SK-N-SH (cell line): ENCODE data around the gene PREB. TPM values are rescaled to one million over a fixed set of nuclear protein-coding genes. Genes with fewer than 3 reads are reported as not detected.

ENCODE experiments used
- CTCF ChIA-PET: fragments of 300-600, 350-600 bp; formaldehyde crosslinking; extraction: SDS; loops from one replicate; lab custom pipeline; 2021; lab: Yijun Ruan, JAX
- POLR2A ChIA-PET: fragments of 350-600 bp; sonication (Branson Sonifier 250); formaldehyde crosslinking; extraction: SDS; loops from one replicate; lab custom pipeline; 2020; ENCODE audit warnings: antibody characterized with exemption, inconsistent platforms; lab: Yijun Ruan, JAX
- DNase-seq: peaks from one replicate; pipeline ENCODE4 v3.0.0; 2012
- H2AFZ ChIP-seq: fragments of 200-600 bp; sonication (generic); 2 replicates; pipeline ENCODE4 v1.8.1; 2016; ENCODE audit warnings: antibody characterized with exemption, mild to moderate bottlenecking, low read depth
- H3F3A ChIP-seq: fragments of 200-600 bp; sonication (generic); replicated peaks from 2 replicates; pipeline ENCODE3; 2016; ENCODE audit warnings: antibody characterized with exemption, mild to moderate bottlenecking; ENCODE audit not compliant: insufficient read depth
- H3K27ac ChIP-seq, 2 experiments: fragments of 200-500 bp in 1 of 2; fragments of 200-600 bp in 1 of 2; sonication (Bioruptor generic) in 1 of 2; sonication (generic), shearing (Covaris generic) in 1 of 2; 2 replicates each; pipeline versions ENCODE4 v1.5.1 to v1.6.1; 2014 to 2016; ENCODE audit warnings: low read depth in 2 of 2, inconsistent platforms in 1 of 2, low read length in 1 of 2, mild to moderate bottlenecking in 1 of 2, mixed read lengths in 1 of 2
- H3K27me3 ChIP-seq: fragments of 200-600 bp; sonication (generic), shearing (Covaris generic); 2 replicates; pipeline ENCODE4 v1.6.1; 2016; ENCODE audit warnings: mixed run types; ENCODE audit not compliant: insufficient read depth
- H3K36me3 ChIP-seq, 2 experiments: fragments of 200-500 bp in 1 of 2; fragments of 200-600 bp in 1 of 2; sonication (Bioruptor generic) in 1 of 2; sonication (generic) in 1 of 2; replicated peaks in 1 of 2; 2 replicates each; pipeline versions ENCODE3 to v1.5.1; 2014 to 2016; ENCODE audit warnings: low read length in 1 of 2, mild to moderate bottlenecking in 1 of 2; ENCODE audit not compliant: insufficient read depth in 2 of 2, control insufficient read depth in 1 of 2
- H3K4me1 ChIP-seq, 2 experiments: fragments of 200-500 bp in 1 of 2; fragments of 200-600 bp in 1 of 2; sonication (Bioruptor generic) in 1 of 2; sonication (generic), shearing (Covaris generic) in 1 of 2; 2 replicates each; pipeline versions ENCODE4 v1.5.1 to v1.6.1; 2014 to 2016; ENCODE audit warnings: low read depth in 1 of 2, low read length in 1 of 2, mixed run types in 1 of 2; ENCODE audit not compliant: insufficient read depth in 2 of 2, control insufficient read depth in 1 of 2
- H3K4me2 ChIP-seq: fragments of 200-600 bp; sonication (generic), shearing (Covaris generic); 2 replicates; pipeline ENCODE4 v1.6.1; 2017; ENCODE audit warnings: mixed run types
- H3K4me3 ChIP-seq, 2 experiments: fragments of 200-500 bp in 1 of 2; fragments of 200-600 bp in 1 of 2; sonication (Bioruptor generic) in 1 of 2; sonication (generic), shearing (Covaris generic) in 1 of 2; 2 replicates each; pipeline versions ENCODE4 v1.5.1 to v1.8.1; 2014 to 2016; ENCODE audit warnings: low read depth in 2 of 2, inconsistent platforms in 1 of 2, low read length in 1 of 2, mild to moderate bottlenecking in 1 of 2, mixed read lengths in 1 of 2, moderate library complexity in 1 of 2
- H3K79me2 ChIP-seq: fragments of 200-600 bp; sonication (generic); 2 replicates; pipeline ENCODE4 v1.8.1; 2017; ENCODE audit warnings: mild to moderate bottlenecking; ENCODE audit not compliant: insufficient read depth
- H3K9ac ChIP-seq: fragments of 200-600 bp; sonication (generic); 2 replicates; pipeline ENCODE4 v1.6.1; 2017; ENCODE audit warnings: mixed run types
- H3K9me2 ChIP-seq: fragments of 200-600 bp; sonication (generic); 2 replicates; pipeline ENCODE4 v1.6.1; 2017; ENCODE audit warnings: mixed run types
- H3K9me3 ChIP-seq: fragments of 200-600 bp; sonication (generic); 2 replicates; pipeline ENCODE4 v1.6.1; 2017; ENCODE audit warnings: mixed run types, mild to moderate bottlenecking, moderate library complexity
- H4K20me1 ChIP-seq: fragments of 200-600 bp; sonication (generic); 2 replicates; pipeline ENCODE4 v1.6.1; 2017; ENCODE audit warnings: mild to moderate bottlenecking, mixed run types; ENCODE audit not compliant: insufficient read depth
- EP300 ChIP-seq, 2 experiments: IDR thresholded peaks; 2 replicates each; pipeline versions ENCODE4 v1.4.0 to v1.6.1; 2012; ENCODE audit warnings: borderline replicate concordance in 1 of 2, low read depth in 1 of 2, low read length in 1 of 2
- EZH2phosphoT487 ChIP-seq: fragments of 200-600 bp; sonication (generic); IDR thresholded peaks from 2 replicates; pipeline ENCODE4 v1.6.1; 2017; ENCODE audit warnings: low read depth, mixed run types, mild to moderate bottlenecking, antibody characterized with exemption, moderate library complexity, borderline replicate concordance
- FOXJ3 ChIP-seq: sonication (generic); formaldehyde crosslinking; IDR thresholded peaks from 2 replicates; pipeline ENCODE4 v1.5.1; 2020; ENCODE audit warnings: mild to moderate bottlenecking, missing genetic modification reagents
- RAD21 ChIP-seq: IDR thresholded peaks from 2 replicates; pipeline ENCODE4 v1.6.1; 2012; ENCODE audit warnings: mild to moderate bottlenecking, low read length
- SMC3 ChIP-seq: IDR thresholded peaks from 2 replicates; pipeline ENCODE4 v1.6.1; 2012; ENCODE audit warnings: low read depth, low read length, improper control_type of control experiment
- TAF1 ChIP-seq: IDR thresholded peaks from 2 replicates; pipeline ENCODE4 v1.6.1; 2012; ENCODE audit warnings: low read depth, mild to moderate bottlenecking, low read length, moderate library complexity, borderline replicate concordance
- YY1 ChIP-seq: IDR thresholded peaks from 2 replicates; pipeline ENCODE4 v1.4.0; 2012; ENCODE audit warnings: low read depth, mild to moderate bottlenecking
- WGBS: methylation state at CpG from one replicate; pipeline ENCODE4 v1.1.6; 2017; ENCODE audit warnings: low lambda C conversion rate; 5-methylcytosine and 5-hydroxymethylcytosine counted together
- polyA plus RNA-seq, 3 experiments: library from polyadenylated mRNA; depleted of rRNA; stranded (reverse); fragments of >200 nt; gene quantifications; 2 replicates each; pipeline ENCODE4 v1.2.3, GENCODE V29; 2012
- TF ChIP-seq, protein P1 (sequence below): IDR thresholded peaks from 2 replicates; pipeline ENCODE4 v1.4.0; 2012; ENCODE audit warnings: low read depth, borderline replicate concordance
- TF ChIP-seq, protein P2 (sequence below): IDR thresholded peaks from 2 replicates; pipeline ENCODE4 v1.4.0; 2012; ENCODE audit warnings: low read depth, borderline replicate concordance

PREB gene
- polyA plus RNA-seq, 1 of the 3 experiments (the other 2 are of a cell fraction): 47.9 TPM

DNA sequence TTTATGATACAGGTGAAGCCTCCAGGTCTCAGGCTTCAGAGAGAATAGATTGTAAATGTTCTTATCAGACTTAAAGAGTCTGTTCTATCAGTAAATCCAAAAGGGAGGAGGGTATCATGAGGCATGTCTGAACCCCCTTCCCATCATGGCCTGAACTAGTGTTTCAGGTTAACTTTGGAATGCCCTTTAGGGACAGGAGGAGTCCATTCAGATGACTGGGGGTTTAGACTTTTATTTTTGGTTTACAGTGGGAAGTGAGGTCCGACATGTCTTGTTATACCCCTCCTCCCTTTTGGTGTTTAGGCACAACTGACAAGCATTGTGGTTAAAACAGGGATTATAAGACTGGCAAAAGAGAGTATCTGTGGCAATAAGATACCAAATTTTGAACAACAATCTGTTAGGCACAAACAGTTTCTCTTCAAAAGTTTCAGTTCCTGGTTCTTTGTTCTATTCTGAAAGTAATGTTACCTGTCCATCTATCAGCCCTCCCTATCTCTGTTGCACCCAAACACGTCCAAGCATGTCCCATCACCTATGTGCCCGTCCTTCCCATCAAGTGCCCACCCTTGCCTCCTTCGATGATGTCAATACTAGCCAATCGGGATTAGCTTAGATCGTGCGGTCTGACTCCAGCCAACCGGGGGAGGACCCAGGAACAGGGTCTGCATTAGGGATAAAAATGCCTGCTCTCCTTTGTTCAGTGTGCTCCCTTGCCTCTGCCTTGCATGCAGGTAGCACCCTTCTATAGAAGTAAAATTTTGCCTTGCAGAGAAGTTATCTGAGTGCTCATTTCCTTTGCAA lies 30.7 kb upstream of the PREB start (continued):
- TF ChIP-seq EZH2phosphoT487: no peak
- TF ChIP-seq EP300 (IDR thresholded peaks at IDR 0.05; ENCODE audit: borderline replicate concordance in 1 of 2, low read depth in 1 of 2, low read length in 1 of 2): no peak

DNA sequence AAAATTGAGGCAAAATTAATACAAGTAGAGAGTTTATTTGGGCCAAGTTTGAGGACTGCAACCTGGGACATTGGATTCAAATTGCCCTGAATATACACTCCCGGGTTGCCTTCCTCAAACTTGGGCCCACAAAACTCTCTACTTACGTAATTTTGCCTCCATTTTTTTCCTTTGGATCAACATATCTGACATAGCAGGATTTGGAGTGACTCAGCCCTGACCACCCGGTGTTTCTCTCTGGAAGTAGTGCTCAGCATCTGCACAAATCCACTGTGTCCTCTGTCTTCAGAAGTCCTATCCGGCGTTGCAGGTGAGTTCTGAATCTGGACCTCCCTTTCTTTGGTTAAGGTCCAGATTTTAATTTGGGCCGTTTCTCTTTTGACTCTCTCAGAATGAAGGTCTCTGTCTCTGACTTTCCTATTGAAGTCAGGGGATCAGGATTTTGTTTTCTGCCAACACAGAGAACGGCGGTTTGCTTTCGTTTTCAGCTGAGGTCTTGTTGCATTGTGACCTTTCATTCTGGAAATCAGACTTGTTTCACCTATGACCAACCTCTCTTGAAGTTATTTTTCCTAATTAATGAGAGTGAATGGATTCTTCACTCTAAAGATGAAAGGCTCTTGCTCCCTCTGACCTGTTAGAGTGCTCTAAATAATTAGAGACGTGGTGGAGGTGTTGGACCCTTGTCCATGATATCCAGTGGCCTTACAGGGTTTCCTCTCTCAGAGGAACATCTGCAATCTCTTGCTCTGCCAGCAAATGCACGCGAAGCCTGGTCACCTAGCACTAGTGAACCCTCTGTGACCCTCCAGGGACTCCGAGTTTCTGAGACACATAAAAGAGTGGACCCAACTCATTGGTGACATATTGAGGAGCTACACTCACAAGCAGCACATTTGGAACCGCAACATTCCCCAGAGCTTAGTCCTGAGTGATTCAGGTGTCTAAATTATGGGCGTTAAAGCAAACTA lies 28.0 kb upstream of the PREB start:
- Histone ChIP-seq H3K79me2 (no peaks in the 10 kb centered on the region), H3K4me1 (no peaks in the 10 kb centered on the region), H3K36me3 (no peaks in the 10 kb centered on the region), H2AFZ (no peak overlapping the region), H3F3A (no peaks in the 10 kb centered on the region), H3K9me2 (no peaks in the 10 kb centered on the region), H3K27me3 (no peaks in the 10 kb centered on the region), H3K4me3 (no peak overlapping the region), H3K27ac (no peak overlapping the region), H3K4me2 (no peak overlapping the region), H3K9ac (no peak overlapping the region), H3K9me3 (no peaks in the 10 kb centered on the region), H4K20me1 (no peaks in the 10 kb centered on the region)
- POLR2A ChIA-PET: no interaction called here
- 75% methylated on average over 15 of the region's 15 CpGs for WGBS
- no peak for DNase-seq
- CTCF ChIA-PET: interaction anchor here (0.6 to 6.9 kb wide), 3 partner anchors 8 to 117 kb away, joined by 4 to 58 read pairs (median 21); no protein-coding TSS in a partner anchor
- TF ChIP-seq FOXJ3 (CRISPR knock-in tag) (no peak), EZH2phosphoT487 (no peak), YY1 (no peak), RAD21 (no peak), TAF1 (no peak), SMC3 (no peak)
- TF ChIP-seq, protein P1, sequence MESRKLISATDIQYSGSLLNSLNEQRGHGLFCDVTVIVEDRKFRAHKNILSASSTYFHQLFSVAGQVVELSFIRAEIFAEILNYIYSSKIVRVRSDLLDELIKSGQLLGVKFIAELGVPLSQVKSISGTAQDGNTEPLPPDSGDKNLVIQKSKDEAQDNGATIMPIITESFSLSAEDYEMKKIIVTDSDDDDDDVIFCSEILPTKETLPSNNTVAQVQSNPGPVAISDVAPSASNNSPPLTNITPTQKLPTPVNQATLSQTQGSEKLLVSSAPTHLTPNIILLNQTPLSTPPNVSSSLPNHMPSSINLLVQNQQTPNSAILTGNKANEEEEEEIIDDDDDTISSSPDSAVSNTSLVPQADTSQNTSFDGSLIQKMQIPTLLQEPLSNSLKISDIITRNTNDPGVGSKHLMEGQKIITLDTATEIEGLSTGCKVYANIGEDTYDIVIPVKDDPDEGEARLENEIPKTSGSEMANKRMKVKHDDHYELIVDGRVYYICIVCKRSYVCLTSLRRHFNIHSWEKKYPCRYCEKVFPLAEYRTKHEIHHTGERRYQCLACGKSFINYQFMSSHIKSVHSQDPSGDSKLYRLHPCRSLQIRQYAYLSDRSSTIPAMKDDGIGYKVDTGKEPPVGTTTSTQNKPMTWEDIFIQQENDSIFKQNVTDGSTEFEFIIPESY: no peak
- TF ChIP-seq, protein P2, sequence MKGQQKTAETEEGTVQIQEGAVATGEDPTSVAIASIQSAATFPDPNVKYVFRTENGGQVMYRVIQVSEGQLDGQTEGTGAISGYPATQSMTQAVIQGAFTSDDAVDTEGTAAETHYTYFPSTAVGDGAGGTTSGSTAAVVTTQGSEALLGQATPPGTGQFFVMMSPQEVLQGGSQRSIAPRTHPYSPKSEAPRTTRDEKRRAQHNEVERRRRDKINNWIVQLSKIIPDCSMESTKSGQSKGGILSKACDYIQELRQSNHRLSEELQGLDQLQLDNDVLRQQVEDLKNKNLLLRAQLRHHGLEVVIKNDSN: no peak
- TF ChIP-seq, all 33 proteins: peak for 0
